A673 (cell line): Measurements from ENCODE around the gene SBK3. TPM values are rescaled to one million over a fixed set of nuclear protein-coding genes. Genes with fewer than 3 reads are reported as not detected.
"Not testable (repeated sequence)": the region's sequence is repeated elsewhere in the genome, so short reads cannot be mapped to it uniquely, and the experiment has no call there.

Source experiments
- BruUV-seq: library from RNA; stranded (reverse); fragments of 400-500 nt; replicated peaks from 2 replicates; lab custom pipeline; 2021; lab: Mats Ljungman, UMichigan
- CTCF ChIA-PET: fragments of 300-600 bp; sonication (Branson Sonifier 250); formaldehyde crosslinking; loops from one replicate; lab custom pipeline; 2022; ENCODE audit warnings: antibody characterized with exemption; lab: Charles Lee
- POLR2A ChIA-PET: fragments of 300-600 bp; sonication (Branson Sonifier 250); formaldehyde crosslinking; loops from one replicate; lab custom pipeline; 2022; ENCODE audit warnings: antibody characterized with exemption; ENCODE audit not compliant: low non-redundant PET; lab: Charles Lee
- DNase-seq: peaks from one replicate; pipeline ENCODE4 v3.0.0-alpha.2; 2015; ENCODE audit warnings: low spot score
- H3K27ac ChIP-seq: fragments of 200-600 bp; sonication (generic); 2 replicates; pipeline ENCODE4 v1.5.1; 2016; ENCODE audit warnings: mixed run types, low read depth, mild to moderate bottlenecking, mixed read lengths, antibody characterized with exemption, low read length; ENCODE audit not compliant: poor library complexity, severe bottlenecking
- H3K27me3 ChIP-seq: fragments of 200-600 bp; sonication (generic); replicated peaks from 2 replicates; pipeline ENCODE4 v1.6.1; 2017; ENCODE audit warnings: mixed run types, low read depth, mild to moderate bottlenecking, mixed read lengths, antibody characterized with exemption, low read length; ENCODE audit not compliant: insufficient read depth, poor library complexity
- H3K36me3 ChIP-seq: fragments of 200-600 bp; sonication (generic); 2 replicates; pipeline ENCODE4 v1.6.1; 2016; ENCODE audit warnings: mixed run types, mild to moderate bottlenecking, mixed read lengths, antibody characterized with exemption, low read length; ENCODE audit not compliant: insufficient read depth, poor library complexity, severe bottlenecking
- H3K4me1 ChIP-seq: fragments of 200-600 bp; sonication (generic); 2 replicates; pipeline ENCODE4 v1.6.1; 2017; ENCODE audit warnings: mixed run types, mild to moderate bottlenecking, mixed read lengths, antibody characterized with exemption, low read length; ENCODE audit not compliant: insufficient read depth, poor library complexity, severe bottlenecking
- H3K4me3 ChIP-seq: fragments of 200-600 bp; sonication (generic); 2 replicates; pipeline ENCODE4 v1.5.1; 2016; ENCODE audit warnings: low read depth, mixed run types, mild to moderate bottlenecking, mixed read lengths, low read length; ENCODE audit not compliant: poor library complexity, severe bottlenecking
- H3K9me3 ChIP-seq: fragments of 200-600 bp; sonication (generic); 2 replicates; pipeline ENCODE4 v1.6.1; 2016; ENCODE audit warnings: mixed run types, low read depth, mild to moderate bottlenecking, mixed read lengths, antibody characterized with exemption, low read length; ENCODE audit not compliant: poor library complexity, severe bottlenecking
- EZH2 ChIP-seq: fragments of 200-600 bp; sonication (generic); IDR thresholded peaks from 2 replicates; pipeline ENCODE4 v1.6.1; 2017; ENCODE audit warnings: borderline replicate concordance, low read depth, mild to moderate bottlenecking, mixed read lengths, antibody characterized with exemption, low read length; ENCODE audit not compliant: poor library complexity, severe bottlenecking
- intact Hi-C: fragments of 100-400 bp; cut with micrococcal nuclease; formaldehyde crosslinking; loops from one replicate; pipeline ENCODE4 v1.10.0; 2022; ENCODE audit not compliant: unreplicated experiment
- total RNA-seq: library from RNA; stranded (reverse); gene quantifications from 2 replicates; pipeline ENCODE4 v1.2.3, GENCODE V29; 2021
- TF ChIP-seq, protein P1 (sequence below): fragments of 300-800, 200-600 bp; sonication (generic); conservative IDR thresholded peaks from 2 replicates; pipeline ENCODE4 v1.5.1; 2017; ENCODE audit warnings: low read depth, mild to moderate bottlenecking, antibody characterized with exemption, low read length, moderate library complexity, mixed read lengths

SBK3 gene
- total RNA-seq, 1 experiment from 2014 or later, result not detected

GRCh38 chr19:55578761-55579747 lies 33.7 kb upstream of the SBK3 start:
- TSS peak; percentile 27 for BruUV-seq
- Histone ChIP-seq H3K4me3 (peak overlapping the region; percentile 98), H3K4me1 (no peaks in the 10 kb centered on the region), H3K9me3 (no peaks in the 10 kb centered on the region), H3K36me3 (peaks cover 18% of the 10 kb centered on the region), H3K27ac (peak overlapping the region; percentile 95), H3K27me3 (no peaks in the 10 kb centered on the region)
- TF ChIP-seq, protein P1, sequence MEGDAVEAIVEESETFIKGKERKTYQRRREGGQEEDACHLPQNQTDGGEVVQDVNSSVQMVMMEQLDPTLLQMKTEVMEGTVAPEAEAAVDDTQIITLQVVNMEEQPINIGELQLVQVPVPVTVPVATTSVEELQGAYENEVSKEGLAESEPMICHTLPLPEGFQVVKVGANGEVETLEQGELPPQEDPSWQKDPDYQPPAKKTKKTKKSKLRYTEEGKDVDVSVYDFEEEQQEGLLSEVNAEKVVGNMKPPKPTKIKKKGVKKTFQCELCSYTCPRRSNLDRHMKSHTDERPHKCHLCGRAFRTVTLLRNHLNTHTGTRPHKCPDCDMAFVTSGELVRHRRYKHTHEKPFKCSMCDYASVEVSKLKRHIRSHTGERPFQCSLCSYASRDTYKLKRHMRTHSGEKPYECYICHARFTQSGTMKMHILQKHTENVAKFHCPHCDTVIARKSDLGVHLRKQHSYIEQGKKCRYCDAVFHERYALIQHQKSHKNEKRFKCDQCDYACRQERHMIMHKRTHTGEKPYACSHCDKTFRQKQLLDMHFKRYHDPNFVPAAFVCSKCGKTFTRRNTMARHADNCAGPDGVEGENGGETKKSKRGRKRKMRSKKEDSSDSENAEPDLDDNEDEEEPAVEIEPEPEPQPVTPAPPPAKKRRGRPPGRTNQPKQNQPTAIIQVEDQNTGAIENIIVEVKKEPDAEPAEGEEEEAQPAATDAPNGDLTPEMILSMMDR, result no peak
- TF ChIP-seq EZH2, result no peak
- POLR2A ChIA-PET, result no interaction called here
- CTCF ChIA-PET, result no interaction called here
- intact Hi-C loops, result no loop called here
- no peak for DNase-seq

GRCh38 chr19:55578031-55578760 lies 32.9 kb upstream of the SBK3 start:
- ChIA-PET POLR2A (no interaction called here), CTCF (no interaction called here)
- Histone ChIP-seq H3K4me3 (no peak overlapping the region), H3K27me3 (no peaks in the 10 kb centered on the region), H3K36me3 (peaks cover 18% of the 10 kb centered on the region), H3K4me1 (no peaks in the 10 kb centered on the region), H3K27ac (no peak overlapping the region), H3K9me3 (no peaks in the 10 kb centered on the region)
- no TSS peak for BruUV-seq
- DNase-seq, result no peak
- intact Hi-C loops, result no loop called here
- no peak for TF ChIP-seq EZH2
- TF ChIP-seq, protein P1, result no peak

DNA sequence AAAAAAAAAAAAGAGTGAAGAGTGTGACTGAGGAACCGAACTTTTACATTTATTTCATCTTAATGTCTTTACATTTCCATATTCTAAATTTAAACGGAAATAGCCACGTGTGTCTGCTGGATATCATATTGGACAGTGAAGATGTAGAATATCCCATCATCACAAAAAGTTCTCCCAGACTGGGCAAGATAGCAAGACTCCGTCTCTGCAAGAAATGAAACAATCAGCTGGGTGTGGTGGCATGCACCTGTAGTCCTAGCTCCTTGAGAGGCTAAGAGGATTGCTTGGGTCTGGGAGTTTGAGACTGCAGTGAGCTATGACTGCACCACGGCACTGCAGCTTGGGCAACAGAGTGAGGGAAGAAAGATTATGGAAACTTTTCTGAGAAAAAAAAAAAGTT lies 31.4 kb upstream of the SBK3 start:
- ChIA-PET POLR2A (no interaction called here), CTCF (no interaction called here)
- DNase-seq, result no peak
- Histone ChIP-seq H3K4me1 (no peaks in the 10 kb centered on the region), H3K36me3 (peaks cover 18% of the 10 kb centered on the region), H3K27me3 (no peaks in the 10 kb centered on the region), H3K4me3 (no peak overlapping the region), H3K9me3 (no peaks in the 10 kb centered on the region), H3K27ac (no peak overlapping the region)
- BruUV-seq, result no TSS peak
- no peak for TF ChIP-seq EZH2
- TF ChIP-seq, protein P1, result no peak
- intact Hi-C loops, result no loop called here

DNA sequence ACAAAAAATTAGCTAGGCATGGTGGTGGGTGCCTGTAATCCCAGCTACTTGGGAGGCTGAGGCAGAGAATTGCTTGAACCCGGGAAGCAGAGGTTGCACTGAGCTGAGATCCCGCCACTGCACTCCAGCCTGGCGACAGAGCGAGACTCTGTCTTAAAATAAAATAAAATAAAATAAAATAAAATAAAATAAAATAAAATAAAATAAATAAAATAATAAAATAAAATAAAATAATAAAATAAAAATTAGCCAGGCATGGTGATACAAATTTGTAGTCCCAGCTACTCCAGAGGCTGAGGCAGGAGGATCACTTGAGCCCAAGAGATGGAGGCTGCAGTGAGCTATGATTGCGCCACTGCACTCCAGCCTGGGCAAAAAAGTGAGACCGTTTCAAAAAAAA lies 28.6 kb upstream of the SBK3 start:
- intact Hi-C loops, H3K4me1 ChIP-seq, H3K4me3 ChIP-seq, DNase-seq, H3K27me3 ChIP-seq, H3K9me3 ChIP-seq, BruUV-seq, H3K27ac ChIP-seq, POLR2A ChIA-PET: not testable (repeated sequence)
- peaks cover 18% of the 10 kb centered on the region for H3K36me3 ChIP-seq
- CTCF ChIA-PET, result interaction anchor here (0.6 kb wide), 2 partner anchors 9 to 146 kb away, joined by 4 to 7 read pairs; no protein-coding TSS in a partner anchor

- DNase-seq, BruUV-seq, H3K27ac ChIP-seq, POLR2A ChIA-PET, H3K27me3 ChIP-seq, H3K4me1 ChIP-seq, H3K4me3 ChIP-seq, intact Hi-C loops, H3K9me3 ChIP-seq, CTCF ChIA-PET, H3K36me3 ChIP-seq: not testable (repeated sequence)
Observed at GRCh38 chr19:55569477-55569876, 24.1 kb upstream of the SBK3 start.
